Activated gamma-delta T cell treated with anti-CD3 and anti-CD28 coated beads, Interleukin-2, amount 50 U/mL, for 16 hours (primary cell): ENCODE results near the gene GUK1.
"Not testable (repeated sequence)": the region's sequence is repeated elsewhere in the genome, so short reads cannot be mapped to it uniquely, and the experiment has no call there.

Experiments used
- DNase-seq: peaks from one replicate; pipeline ENCODE4 v3.0.0-alpha.2; 2020; ENCODE audit warnings: low read depth

The GUK1 gene

GRCh38 chr1:228104526-228105269, 35.4 kb upstream of the GUK1 start:
- DNase-seq = no peak

- no peak for DNase-seq
Observed at GRCh38 chr1:228105270-228105995, 34.6 kb upstream of the GUK1 start.

GRCh38 chr1:228105996-228106799, 33.9 kb upstream of the GUK1 start:
- DNase-seq = no peak

GRCh38 chr1:228106800-228107054, 33.4 kb upstream of the GUK1 start:
- no peak for DNase-seq

- no peak for DNase-seq
Observed at GRCh38 chr1:228107636-228108035, 32.4 kb upstream of the GUK1 start.

- no peak for DNase-seq
Observed at GRCh38 chr1:228108055-228108690, 31.9 kb upstream of the GUK1 start.

- DNase-seq = no peak
Observed at GRCh38 chr1:228108742-228109072, 31.4 kb upstream of the GUK1 start.

- peak; percentile 98 for DNase-seq
Observed at GRCh38 chr1:228109073-228109961, 30.8 kb upstream of the GUK1 start, which contains the start of gene MRPL55. TSS of gene MRPL55 (minus strand) at chr1:228109299. CDS start at chr1:228108260, 1,039 bp downstream.

- no peak for DNase-seq
Observed at GRCh38 chr1:228109962-228110488, 30.1 kb upstream of the GUK1 start.

- no peak for DNase-seq
Observed at GRCh38 chr1:228110556-228110955, 29.5 kb upstream of the GUK1 start.

GRCh38 chr1:228111315-228111714, 28.8 kb upstream of the GUK1 start:
- DNase-seq = not testable (repeated sequence)

- no peak for DNase-seq
Observed at GRCh38 chr1:228112167-228112566, 27.9 kb upstream of the GUK1 start.

GRCh38 chr1:228112617-228113016, 27.5 kb upstream of the GUK1 start:
- no peak for DNase-seq

GRCh38 chr1:228114827-228115226, 25.3 kb upstream of the GUK1 start:
- DNase-seq = no peak

- no peak for DNase-seq
Observed at GRCh38 chr1:228117335-228117734, 22.7 kb upstream of the GUK1 start.

- no peak for DNase-seq
Observed at GRCh38 chr1:228118040-228118439, 22.0 kb upstream of the GUK1 start.

- DNase-seq = no peak
Observed at GRCh38 chr1:228120351-228120750, 19.7 kb upstream of the GUK1 start.

GRCh38 chr1:228120857-228121489, 19.1 kb upstream of the GUK1 start:
- no peak for DNase-seq

- no peak for DNase-seq
Observed at GRCh38 chr1:228122921-228123441, 17.1 kb upstream of the GUK1 start.

GRCh38 chr1:228123505-228123904, 16.6 kb upstream of the GUK1 start:
- no peak for DNase-seq

- no peak for DNase-seq
Observed at GRCh38 chr1:228125185-228125584, 14.9 kb upstream of the GUK1 start.
